ENCODE data around the gene ADAM8.

ADAM8 gene

DNA sequence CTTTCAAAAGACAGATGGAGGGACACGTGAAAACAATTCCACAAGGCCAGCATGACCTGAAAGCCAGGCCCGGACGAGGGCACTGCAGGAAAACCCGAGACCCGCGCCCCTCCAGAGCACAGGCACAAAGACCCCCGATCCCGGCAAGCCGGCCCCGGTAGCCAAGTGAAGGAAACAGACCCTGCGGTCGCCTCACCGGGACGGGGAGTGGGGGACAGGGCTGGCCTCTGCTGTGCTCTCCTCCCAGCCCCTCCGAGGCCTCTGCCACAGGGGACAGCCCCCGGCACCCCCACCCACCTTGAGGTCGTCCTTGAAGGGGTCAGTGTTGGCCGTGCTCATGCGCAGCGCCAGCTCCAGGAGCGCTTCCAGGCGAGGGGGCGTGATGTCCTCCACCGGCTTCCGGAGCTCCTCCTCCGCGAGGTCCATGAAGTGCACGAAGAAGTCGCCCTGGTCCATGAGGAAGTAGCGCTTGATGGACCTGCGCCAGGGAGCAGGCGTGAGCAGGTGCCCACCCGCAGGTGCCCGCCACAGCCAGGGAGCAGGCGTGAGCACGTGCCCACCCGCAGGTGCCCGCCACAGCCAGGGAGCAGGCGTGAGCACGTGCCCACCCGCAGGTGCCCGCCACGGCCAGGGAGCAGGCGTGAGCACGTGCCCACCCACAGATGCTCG, 11.3 kb upstream of the ADAM8 start:
- H3K4me2 ChIP-seq (ENCODE audit: insufficient read depth, low read length), result no peak overlapping the region
- peaks cover 11% of the 10 kb centered on the region for H4K20me1 ChIP-seq (ENCODE audit: insufficient read depth, low read length)
- DNase-seq (no peak), ATAC-seq (ENCODE audit: insufficient read depth, low read depth) (no peak)
- H3K27me3 ChIP-seq (ENCODE audit: insufficient read depth, low read length, poor library complexity), result no peaks in the 10 kb centered on the region
- H3K9ac ChIP-seq (ENCODE audit: low read depth, low read length), result no peak overlapping the region
- H3K4me1 ChIP-seq (ENCODE audit: insufficient read depth, low read length), result no peaks in the 10 kb centered on the region
- H2AFZ ChIP-seq (ENCODE audit: low read depth, low read length), result no peak overlapping the region
- no peaks in the 10 kb centered on the region for H3K79me2 ChIP-seq (ENCODE audit: insufficient read depth, low read length)
- no peak overlapping the region for H3K4me3 ChIP-seq (ENCODE audit: low read depth in 1 of 2, low read length in 2 of 2)
- peaks cover 81% of the 10 kb centered on the region for H3K36me3 ChIP-seq (ENCODE audit: insufficient read depth, low read length)
- H3K27ac ChIP-seq (ENCODE audit: low read length), result no peak overlapping the region
- TF ChIP-seq EZH2 (IDR thresholded peaks at IDR 0.05; ENCODE audit: borderline replicate concordance, low read depth, low read length, severe bottlenecking) (no peak), CTCF (IDR thresholded peaks at IDR 0.05; ENCODE audit: borderline replicate concordance, extremely low read depth, low read length, poor library complexity, severe bottlenecking) (no peak)
- H3K9me3 ChIP-seq (ENCODE audit: insufficient read depth, low read length, severe bottlenecking), result no peaks in the 10 kb centered on the region

DNA sequence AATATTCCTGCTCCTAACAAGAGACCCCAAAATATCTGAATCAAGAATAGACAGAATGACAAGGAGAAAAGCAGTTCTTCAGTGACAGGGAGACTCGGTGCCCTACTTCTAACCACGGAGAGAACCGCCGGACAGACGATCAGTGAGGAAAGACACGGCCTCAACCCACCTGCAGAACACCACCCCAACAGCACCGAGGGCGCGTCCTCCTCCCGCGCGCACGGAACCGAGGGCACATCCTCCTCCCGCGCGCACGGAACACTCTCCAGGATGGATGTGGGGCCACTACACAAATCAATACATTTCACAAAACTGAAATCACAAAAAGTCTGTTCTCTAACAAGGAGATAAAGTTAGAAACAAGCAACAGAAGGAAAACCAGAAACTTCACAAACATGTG, 9.7 kb upstream of the ADAM8 start:
- no peak overlapping the region for H3K27ac ChIP-seq (ENCODE audit: low read length)
- H2AFZ ChIP-seq (ENCODE audit: low read depth, low read length), result no peak overlapping the region
- H3K27me3 ChIP-seq (ENCODE audit: insufficient read depth, low read length, poor library complexity), result no peaks in the 10 kb centered on the region
- H3K9me3 ChIP-seq (ENCODE audit: insufficient read depth, low read length, severe bottlenecking), result no peaks in the 10 kb centered on the region
- ATAC-seq (ENCODE audit: insufficient read depth, low read depth) (no peak), DNase-seq (no peak)
- no peak overlapping the region for H3K9ac ChIP-seq (ENCODE audit: low read depth, low read length)
- H3K4me2 ChIP-seq (ENCODE audit: insufficient read depth, low read length), result no peak overlapping the region
- H3K79me2 ChIP-seq (ENCODE audit: insufficient read depth, low read length), result no peaks in the 10 kb centered on the region
- no peak for TF ChIP-seq CTCF (IDR thresholded peaks at IDR 0.05; ENCODE audit: borderline replicate concordance, extremely low read depth, low read length, poor library complexity, severe bottlenecking)
- H3K4me3 ChIP-seq (ENCODE audit: low read depth in 1 of 2, low read length in 2 of 2), result no peak overlapping the region
- H3K4me1 ChIP-seq (ENCODE audit: insufficient read depth, low read length), result no peaks in the 10 kb centered on the region
- peaks cover 89% of the 10 kb centered on the region for H3K36me3 ChIP-seq (ENCODE audit: insufficient read depth, low read length)
- peaks cover 12% of the 10 kb centered on the region for H4K20me1 ChIP-seq (ENCODE audit: insufficient read depth, low read length)

- Histone ChIP-seq H3K9ac (ENCODE audit: low read depth, low read length) (no peak overlapping the region), H3K9me3 (ENCODE audit: insufficient read depth, low read length, severe bottlenecking) (no peaks in the 10 kb centered on the region), H3K4me1 (ENCODE audit: insufficient read depth, low read length) (no peaks in the 10 kb centered on the region), H3K4me3 (ENCODE audit: low read depth in 1 of 2, low read length in 2 of 2) (no peak overlapping the region), H3K27ac (ENCODE audit: low read length) (no peak overlapping the region), H3K36me3 (ENCODE audit: insufficient read depth, low read length) (peaks cover 92% of the 10 kb centered on the region), H2AFZ (ENCODE audit: low read depth, low read length) (no peak overlapping the region), H3K27me3 (ENCODE audit: insufficient read depth, low read length, poor library complexity) (no peaks in the 10 kb centered on the region), H3K79me2 (ENCODE audit: insufficient read depth, low read length) (no peaks in the 10 kb centered on the region), H3K4me2 (ENCODE audit: insufficient read depth, low read length) (no peak overlapping the region), H4K20me1 (ENCODE audit: insufficient read depth, low read length) (peaks cover 16% of the 10 kb centered on the region)
- no peak for ATAC-seq (ENCODE audit: insufficient read depth, low read depth)
- no peak for DNase-seq
- TF ChIP-seq EZH2 (IDR thresholded peaks at IDR 0.05; ENCODE audit: borderline replicate concordance, low read depth, low read length, severe bottlenecking), result no peak
Observed at GRCh38 chr10:133285217-133285616, 8.5 kb upstream of the ADAM8 start.

GRCh38 chr10:133283931-133284330, 7.3 kb upstream of the ADAM8 start:
- Histone ChIP-seq H3K9ac (ENCODE audit: low read depth, low read length) (no peak overlapping the region), H3K79me2 (ENCODE audit: insufficient read depth, low read length) (no peaks in the 10 kb centered on the region), H3K27me3 (ENCODE audit: insufficient read depth, low read length, poor library complexity) (no peaks in the 10 kb centered on the region), H3K4me2 (ENCODE audit: insufficient read depth, low read length) (no peak overlapping the region), H3K4me3 (ENCODE audit: low read depth in 1 of 2, low read length in 2 of 2) (no peak overlapping the region), H3K36me3 (ENCODE audit: insufficient read depth, low read length) (peaks cover 95% of the 10 kb centered on the region), H4K20me1 (ENCODE audit: insufficient read depth, low read length) (peaks cover 16% of the 10 kb centered on the region), H3K9me3 (ENCODE audit: insufficient read depth, low read length, severe bottlenecking) (no peaks in the 10 kb centered on the region), H3K27ac (ENCODE audit: low read length) (no peak overlapping the region), H2AFZ (ENCODE audit: low read depth, low read length) (no peak overlapping the region), H3K4me1 (ENCODE audit: insufficient read depth, low read length) (no peaks in the 10 kb centered on the region)
- ATAC-seq (ENCODE audit: insufficient read depth, low read depth), result no peak
- TF ChIP-seq EZH2 (IDR thresholded peaks at IDR 0.05; ENCODE audit: borderline replicate concordance, low read depth, low read length, severe bottlenecking) (no peak), CTCF (IDR thresholded peaks at IDR 0.05; ENCODE audit: borderline replicate concordance, extremely low read depth, low read length, poor library complexity, severe bottlenecking) (no peak)
- no peak for DNase-seq

Measured in DND-41 (cell line).